Hindlimb muscle (tissue), 1 donor: ENCODE measurements around the gene AAMP. TPM values are rescaled to one million over a fixed set of nuclear protein-coding genes. Genes with fewer than 3 reads are reported as not detected.

ENCODE experiments used
- DNase-seq: peaks from one replicate; pipeline ENCODE4 v3.0.0-alpha.2; 2013
- polyA plus RNA-seq: library from polyadenylated mRNA; unstranded; fragments of 120-200 nt; gene quantifications from one replicate; pipeline ENCODE4 v1.2.1, GENCODE V29; 2013; ENCODE audit not compliant: insufficient read length

AAMP gene
- polyA plus RNA-seq, 1 donor: 107 TPM

- no peak for DNase-seq
Measured at GRCh38 chr2:218293715-218294429, 23.9 kb upstream of the AAMP start.

- DNase-seq: peak; percentile 84
Measured at GRCh38 chr2:218292048-218293014, 22.4 kb upstream of the AAMP start, which contains the start of gene TMBIM1. Gene TMBIM1 (minus strand): TSS chr2:218292503. CDS start chr2:218282141, 10,362 bp downstream.

GRCh38 chr2:218291318-218292047, 21.5 kb upstream of the AAMP start:
- DNase-seq: no peak

- DNase-seq: no peak
Measured at GRCh38 chr2:218290316-218291261, 20.7 kb upstream of the AAMP start.

- DNase-seq: no peak
Measured at GRCh38 chr2:218289639-218290315, 19.8 kb upstream of the AAMP start.

GRCh38 chr2:218286570-218287459, 16.9 kb upstream of the AAMP start:
- peak; percentile 94 for DNase-seq

- DNase-seq: no peak
Measured at GRCh38 chr2:218285604-218286003, 15.7 kb upstream of the AAMP start.

- no peak for DNase-seq
Measured at GRCh38 chr2:218284106-218284811, 14.3 kb upstream of the AAMP start.

GRCh38 chr2:218282173-218282991, 12.4 kb upstream of the AAMP start:
- DNase-seq: no peak

GRCh38 chr2:218281449-218281848, 11.5 kb upstream of the AAMP start:
- DNase-seq: no peak

GRCh38 chr2:218280260-218280870, 10.4 kb upstream of the AAMP start:
- no peak for DNase-seq

GRCh38 chr2:218278531-218279360, 8.8 kb upstream of the AAMP start:
- no peak for DNase-seq

- no peak for DNase-seq
Measured at GRCh38 chr2:218277921-218278320, 8.0 kb upstream of the AAMP start.

GRCh38 chr2:218276986-218277755, 7.2 kb upstream of the AAMP start:
- DNase-seq: no peak

- DNase-seq: no peak
Measured at GRCh38 chr2:218275371-218276072, 5.6 kb upstream of the AAMP start.
